OCI-LY1 (cell line): ENCODE data around the gene AURKAIP1.

Experiments
- CTCF ChIP-seq: fragments of 200-600 bp; sonication (generic), shearing (Covaris generic); IDR thresholded peaks from 2 replicates; pipeline ENCODE4 v1.5.1; 2017; ENCODE audit warnings: mild to moderate bottlenecking, antibody characterized with exemption, low read length, moderate library complexity, mixed read lengths
- EZH2 ChIP-seq: fragments of 200-600 bp; sonication (generic), shearing (Covaris generic); IDR thresholded peaks from 2 replicates; pipeline ENCODE4 v1.8.0; 2017; ENCODE audit warnings: borderline replicate concordance, mixed run types, mild to moderate bottlenecking, antibody characterized with exemption, low read length, moderate library complexity, mixed read lengths

- TF ChIP-seq CTCF (no peak), EZH2 (no peak)
Measured at GRCh38 chr1:1367315-1367714, 7.7 kb downstream of the AURKAIP1 start.
